ENCODE results near the gene PWP2.
"Not testable (repeated sequence)": the region's sequence is repeated elsewhere in the genome, so short reads cannot be mapped to it uniquely, and the experiment has no call there.

Gene PWP2

GRCh38 chr21:44163167-44163653 is 56.0 kb downstream of the PWP2 start:
- DNase-seq (ENCODE audit: low spot score): not testable (repeated sequence)

- DNase-seq (ENCODE audit: low spot score): not testable (repeated sequence)
These were observed 58.7 kb downstream of the PWP2 start for GRCh38 chr21:44165933-44166332.

- DNase-seq (ENCODE audit: low spot score): not testable (repeated sequence)
These were observed 60.3 kb downstream of the PWP2 start for GRCh38 chr21:44167527-44167926.

GRCh38 chr21:44170326-44170725 is 63.1 kb downstream of the PWP2 start:
- not testable (repeated sequence) for DNase-seq (ENCODE audit: low spot score)

- not testable (repeated sequence) for DNase-seq (ENCODE audit: low spot score)
These were observed 63.7 kb downstream of the PWP2 start for GRCh38 chr21:44170863-44171262.

- not testable (repeated sequence) for DNase-seq (ENCODE audit: low spot score)
These were observed 64.9 kb downstream of the PWP2 start for GRCh38 chr21:44171962-44172572.

GRCh38 chr21:44172741-44173140 is 65.5 kb downstream of the PWP2 start:
- not testable (repeated sequence) for DNase-seq (ENCODE audit: low spot score)

GRCh38 chr21:44175189-44175588 is 68.0 kb downstream of the PWP2 start:
- DNase-seq (ENCODE audit: low spot score): not testable (repeated sequence)

GRCh38 chr21:44176127-44176526 is 68.9 kb downstream of the PWP2 start:
- not testable (repeated sequence) for DNase-seq (ENCODE audit: low spot score)

Measured in AG20443 (cell line).